Stimulated activated naive CD8-positive, alpha-beta T cell treated with anti-CD3 and anti-CD28 coated beads, Interleukin-15, Interleukin-2, amounts not matched to agents 100 U/mL and 50 U/mL, for 24 hours (primary cell): ENCODE data around the gene SLC25A25.
A peak's percentile ranks its signal among the peaks of the same experiment; 100 is the strongest.
"Not testable (repeated sequence)": the region's sequence is repeated elsewhere in the genome, so short reads cannot be mapped to it uniquely, and the experiment has no call there.

Experiments
- ATAC-seq: fragments of 150-1000 bp; cut with Tn5 transposase; one replicate; pipeline ENCODE4 v1.10.0; 2021
- DNase-seq: peaks from one replicate; pipeline ENCODE4 v3.0.0; 2021

The SLC25A25 gene

DNA sequence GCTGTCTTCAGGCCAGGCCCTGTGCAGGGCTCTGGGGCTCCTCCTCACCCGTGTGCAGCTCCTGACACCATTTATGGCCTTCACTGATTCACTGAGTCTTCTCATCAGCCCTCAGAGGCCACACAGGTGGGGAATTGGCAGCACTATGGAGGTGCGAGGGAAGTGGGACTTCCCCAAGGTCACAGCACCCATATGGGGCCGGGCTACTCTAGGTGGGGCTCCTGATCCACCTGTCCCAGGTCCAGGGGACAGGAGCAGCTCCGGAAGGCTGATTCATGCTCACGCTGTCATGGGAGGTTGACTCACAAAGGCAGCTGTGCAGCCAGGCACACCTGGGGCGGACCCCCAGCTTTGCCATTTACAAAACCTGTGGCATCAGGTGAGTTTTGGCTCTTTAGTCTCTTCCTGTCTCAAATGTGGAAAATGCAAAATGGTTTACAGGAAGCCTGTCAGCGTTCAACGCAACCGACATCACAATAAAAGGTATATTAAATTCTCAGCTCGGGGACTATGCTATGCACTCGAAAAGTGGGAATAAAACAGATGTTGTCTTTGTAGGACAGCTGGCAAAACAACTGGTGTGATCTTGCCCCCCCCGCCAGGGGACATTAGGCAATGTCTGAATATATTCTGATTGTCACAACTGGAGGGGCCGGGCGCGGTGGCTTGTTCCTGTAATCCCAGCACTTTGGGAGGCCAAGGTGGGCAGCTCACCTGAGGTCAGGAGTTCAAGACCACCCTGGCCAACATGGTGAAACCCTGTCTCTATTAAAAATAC, 15.9 kb upstream of the SLC25A25 start:
- DNase-seq (no peak), ATAC-seq (no peak)

- ATAC-seq = no peak
- no peak for DNase-seq
Measured at GRCh38 chr9:128053560-128053959, 14.5 kb upstream of the SLC25A25 start.

GRCh38 chr9:128054087-128054486, 13.9 kb upstream of the SLC25A25 start:
- DNase-seq (no peak), ATAC-seq (no peak)

DNA sequence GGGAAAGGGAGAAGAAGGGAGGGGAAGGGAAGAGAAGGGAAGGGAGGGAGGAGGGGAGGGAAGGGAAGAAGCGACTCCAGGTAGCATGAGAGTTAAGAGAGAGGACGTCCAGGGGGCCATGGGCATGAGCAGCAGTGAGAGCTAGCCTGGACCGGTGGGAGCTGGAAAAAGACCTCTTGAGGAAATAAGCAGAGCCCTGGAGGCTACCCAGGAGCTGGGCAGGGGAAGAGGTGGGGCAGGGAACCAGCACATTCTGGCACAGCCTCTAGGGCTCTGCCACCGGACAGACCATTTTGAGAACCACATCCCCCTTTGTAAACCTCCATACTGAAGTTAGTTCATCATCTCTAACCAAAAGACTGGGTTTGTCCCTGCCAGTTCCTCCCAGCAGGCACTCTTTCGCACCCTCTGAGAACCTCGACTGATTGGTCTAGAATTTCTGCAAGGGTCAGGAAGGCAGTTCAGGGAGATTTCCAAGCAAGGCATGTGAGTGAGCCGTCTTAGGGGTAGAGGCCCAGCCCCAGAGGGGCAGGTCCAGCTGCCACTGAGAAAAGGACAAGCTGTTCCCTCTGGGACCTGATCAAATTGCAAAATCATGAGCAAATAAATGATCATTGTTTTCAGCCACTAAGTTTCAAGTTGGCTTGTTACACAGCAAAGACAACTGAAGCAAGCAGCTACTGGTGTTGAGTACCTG, 12.5 kb upstream of the SLC25A25 start:
- ATAC-seq (peak; percentile 40), DNase-seq (no peak)

GRCh38 chr9:128056086-128056485, 11.9 kb upstream of the SLC25A25 start:
- ATAC-seq = no peak

DNA sequence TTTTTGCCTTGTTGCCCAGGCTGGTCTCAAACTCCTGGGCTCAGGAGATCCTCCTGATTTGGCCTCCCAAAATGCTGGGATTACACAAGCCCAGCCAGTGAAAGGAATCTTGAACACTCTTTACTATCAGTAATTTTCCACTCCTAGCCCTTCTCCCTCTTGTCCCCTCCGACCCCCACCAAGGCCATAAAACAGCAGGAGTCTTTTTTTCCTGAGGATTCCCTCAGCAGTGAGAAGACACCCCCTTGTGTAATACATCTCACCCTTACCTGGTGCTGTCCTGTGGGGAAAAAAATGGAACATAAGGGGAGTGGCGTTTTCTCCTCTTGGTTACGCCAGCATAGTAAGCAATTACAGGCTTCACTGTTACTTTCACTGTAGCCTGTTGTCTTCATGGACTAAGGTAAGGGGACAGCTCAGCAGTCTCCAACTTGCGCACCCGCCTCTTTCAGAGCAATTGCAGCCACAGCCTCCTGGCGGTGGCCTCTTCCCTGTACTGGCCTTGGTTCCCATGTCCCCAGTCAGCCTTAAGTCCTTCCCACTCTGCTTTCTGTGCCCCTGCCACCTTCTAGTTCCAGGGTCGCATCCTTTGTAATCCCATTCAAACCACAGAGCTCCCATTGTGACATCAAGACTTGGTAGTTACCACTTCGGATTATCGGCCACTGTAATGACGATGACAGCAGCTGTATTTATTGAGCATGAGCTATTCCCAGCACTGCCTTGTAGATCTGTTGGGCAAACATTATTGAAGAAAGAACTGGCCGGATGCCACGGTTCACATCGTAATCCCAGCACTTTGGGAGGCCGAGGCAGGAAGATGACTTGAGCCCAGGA, 10.9 kb upstream of the SLC25A25 start:
- no peak for DNase-seq
- no peak for ATAC-seq

More at GRCh38 chr9:128056086-128056485, 11.9 kb upstream of the SLC25A25 start:
- DNase-seq = no peak

GRCh38 chr9:128057724-128058409, 10.2 kb upstream of the SLC25A25 start:
- no peak for DNase-seq
- ATAC-seq = no peak

DNA sequence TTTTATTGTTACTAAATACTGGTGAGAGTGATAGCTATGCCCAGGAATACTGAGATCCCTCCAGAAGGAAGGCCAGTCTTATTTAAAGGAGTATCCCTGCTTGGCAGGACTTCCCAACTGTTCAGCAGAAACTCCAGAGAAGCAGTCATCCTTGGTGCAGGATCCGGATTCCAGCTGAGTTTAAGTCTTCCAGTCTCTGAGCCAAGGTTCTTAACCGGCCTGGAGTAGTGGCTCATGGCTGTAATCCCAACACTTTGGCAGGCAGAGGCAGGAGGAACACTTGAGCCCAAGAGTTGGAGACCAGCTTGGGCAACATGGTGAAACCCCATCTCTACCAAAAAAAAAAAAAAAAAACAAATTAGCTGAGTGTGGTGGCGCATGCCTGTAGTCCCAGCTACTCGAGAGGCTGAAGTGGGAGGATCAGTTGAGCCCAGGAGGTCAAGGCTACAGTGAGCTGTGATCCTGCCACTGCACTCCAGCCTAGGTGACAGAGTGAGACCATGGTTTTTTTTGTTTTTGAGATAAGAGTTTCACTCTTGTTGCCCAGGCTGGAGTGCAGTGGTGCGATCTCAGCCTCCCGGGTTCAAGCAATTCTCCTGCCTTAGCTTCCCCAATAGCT, 8.6 kb upstream of the SLC25A25 start:
- ATAC-seq = no peak

GRCh38 chr9:128061275-128061960, 6.6 kb upstream of the SLC25A25 start:
- DNase-seq (no peak), ATAC-seq (no peak)

More for the DNA sequence above, 8.6 kb upstream of the SLC25A25 start:
- DNase-seq = no peak

DNA sequence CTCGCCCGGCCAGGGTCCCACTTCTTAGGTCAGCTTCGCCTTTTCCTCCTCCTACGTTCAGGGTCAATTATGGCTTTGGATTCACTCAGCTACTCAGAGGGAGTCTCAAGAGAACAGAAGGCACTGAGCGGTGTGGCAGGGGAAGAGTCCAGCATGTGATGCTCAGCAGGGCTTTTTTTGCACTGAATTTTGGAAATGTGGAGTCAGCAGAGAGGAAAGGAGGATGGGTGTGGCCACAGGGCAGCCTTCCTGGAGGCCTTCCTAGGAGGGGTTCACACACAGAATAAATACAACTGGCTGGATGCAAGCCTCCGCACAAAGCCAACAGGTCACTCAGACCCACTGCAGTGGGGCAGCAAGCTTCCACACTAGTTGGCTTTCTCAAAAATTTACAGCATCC, 5.8 kb upstream of the SLC25A25 start:
- no peak for DNase-seq
- no peak for ATAC-seq

DNA sequence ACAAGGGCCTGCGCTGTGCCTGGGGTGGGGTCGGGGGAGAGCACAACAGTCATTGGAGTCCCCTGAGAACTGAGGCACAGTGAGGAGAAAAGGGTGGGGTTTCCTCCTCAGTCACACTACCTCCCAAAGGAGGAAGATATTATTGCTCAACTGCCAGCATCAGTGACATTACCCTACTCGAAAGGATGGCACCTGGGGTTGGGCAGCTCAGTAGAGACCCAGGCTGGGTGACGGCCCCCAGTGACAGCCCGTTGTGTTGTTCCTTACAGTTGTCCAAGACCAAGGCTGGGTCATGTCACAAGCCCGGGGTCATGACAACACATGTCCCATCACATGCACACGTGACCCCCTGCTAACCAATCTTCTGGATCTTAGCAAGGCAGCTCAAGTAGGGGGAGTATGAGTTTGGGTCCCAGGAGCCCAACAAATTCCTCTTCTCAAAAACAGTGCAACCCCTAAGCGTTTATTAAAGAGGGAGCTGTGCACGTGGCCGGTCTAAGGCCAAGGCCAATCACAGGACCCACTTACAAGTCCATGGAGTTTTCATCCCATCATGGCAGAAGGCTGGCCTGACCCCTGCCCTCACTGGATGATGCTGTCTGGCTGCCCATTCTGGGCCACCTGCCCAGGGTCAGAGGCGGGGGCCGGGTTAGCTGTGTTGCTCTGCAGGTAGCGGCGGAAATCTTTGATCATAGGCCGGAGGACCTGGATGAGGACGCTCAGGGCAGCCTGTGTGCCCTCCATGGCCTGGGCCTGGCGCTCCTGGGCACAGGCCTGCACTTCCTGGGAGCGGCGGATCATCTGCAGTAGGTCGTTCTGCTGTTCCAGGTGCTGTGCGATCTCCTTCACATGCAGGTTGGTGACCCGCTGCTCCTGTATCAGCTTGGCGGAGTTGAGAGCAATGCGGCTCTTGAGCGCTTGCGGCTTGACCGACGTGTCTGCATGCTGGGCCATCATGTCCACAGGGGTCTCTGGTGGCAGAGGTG, 4.9 kb upstream of the SLC25A25 start:
- no peak for ATAC-seq
- no peak for DNase-seq

- ATAC-seq (no peak), DNase-seq (no peak)
Measured at GRCh38 chr9:128065907-128066712, 1.9 kb upstream of the SLC25A25 start.

GRCh38 chr9:128066713-128067644, 1.1 kb upstream of the SLC25A25 start, which contains the start of gene NAIF1:
Gene NAIF1, minus strand, starts transcription at chr9:128067320. Its CDS starts 219 bp downstream, at chr9:128067101.
- peak; percentile 71 for ATAC-seq
- peak; percentile 96 for DNase-seq

- ATAC-seq = peak; percentile 2
- DNase-seq = peak; percentile 58
Measured at GRCh38 chr9:128068386-128069205, 564 bp downstream of the SLC25A25 start.

GRCh38 chr9:128070874-128071273, 2.8 kb downstream of the SLC25A25 start:
- DNase-seq (no peak), ATAC-seq (no peak)

DNA sequence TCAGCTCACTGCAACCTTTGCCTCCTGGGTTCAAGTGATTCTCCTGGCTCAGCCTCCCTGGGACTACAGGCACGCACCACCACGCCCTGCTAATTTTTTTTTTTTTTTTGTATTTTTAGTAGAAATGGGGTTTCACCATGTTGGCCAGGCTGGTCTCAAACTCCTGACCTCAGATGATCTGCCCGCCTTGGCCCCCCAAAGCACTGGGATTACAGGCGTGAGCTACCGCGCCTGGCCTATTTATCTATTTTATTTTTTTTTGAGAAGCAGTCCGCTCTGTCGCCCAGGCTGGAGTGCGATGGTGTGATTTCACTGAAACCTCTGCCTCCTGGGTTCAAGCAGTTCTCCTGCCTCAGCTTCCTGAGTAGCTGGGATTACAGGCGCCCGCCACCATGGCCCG, 3.4 kb downstream of the SLC25A25 start:
- not testable (repeated sequence) for DNase-seq, ATAC-seq
